C4-2B (cell line): ENCODE data around the gene PGLYRP1.

ENCODE experiments used
- CTCF ChIP-seq: fragments of 450-650 bp; conservative IDR thresholded peaks from 2 replicates; pipeline ENCODE4 v1.5.1; 2017; ENCODE audit warnings: mild to moderate bottlenecking
- ZFX ChIP-seq: fragments of 450-650 bp; IDR thresholded peaks from 2 replicates; pipeline ENCODE4 v1.6.1; 2017

- TF ChIP-seq CTCF (no peak), ZFX (no peak)
Measured at GRCh38 chr19:46015687-46016425, 7.0 kb downstream of the PGLYRP1 start.
